GM21528 (cell line): ENCODE measurements around the gene XXYLT1.

Experiments used
- ATAC-seq: cut with Tn5 transposase; IDR thresholded peaks from one replicate; pipeline ENCODE4 v1.9.1; 2021; ENCODE audit warnings: mild to moderate bottlenecking, moderate library complexity; ENCODE audit not compliant: unreplicated experiment, low FRiP score

The XXYLT1 gene

DNA sequence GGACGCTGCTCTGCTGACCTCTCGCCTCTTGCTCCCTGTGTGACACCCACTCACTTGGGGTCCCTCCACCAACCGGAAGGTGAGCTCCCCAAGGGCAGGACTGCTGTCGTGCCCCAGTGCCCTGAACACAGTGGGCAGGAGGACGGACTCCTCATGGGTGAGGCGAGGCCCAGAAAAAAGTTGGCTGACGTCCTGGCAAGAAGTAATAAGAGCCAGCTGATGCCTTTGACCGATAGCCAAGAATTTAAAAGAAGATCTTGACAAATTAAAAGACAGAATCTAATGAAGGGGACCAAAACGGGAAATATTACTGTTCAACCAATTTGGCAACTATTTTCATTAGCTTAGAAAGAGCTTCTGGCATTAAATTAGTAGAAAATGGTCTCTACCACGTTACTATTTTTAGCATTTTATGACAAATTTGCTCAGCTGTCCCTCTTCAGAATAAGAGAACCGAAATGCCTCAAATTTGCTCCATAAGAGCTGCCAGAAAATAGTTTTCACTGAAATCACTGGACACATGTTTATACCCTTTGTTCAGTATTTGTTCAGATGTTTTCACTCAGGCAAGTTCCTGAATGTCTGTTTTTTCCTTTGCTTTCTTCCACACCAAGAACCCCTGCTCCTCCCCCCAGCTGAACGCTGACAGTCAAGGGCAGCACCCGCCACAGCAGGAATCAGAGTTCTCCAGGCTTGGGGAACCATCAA, 60.5 kb downstream of the XXYLT1 start:
- no peak for ATAC-seq

GRCh38 chr3:195209847-195210265, 61.1 kb downstream of the XXYLT1 start:
- no peak for ATAC-seq

DNA sequence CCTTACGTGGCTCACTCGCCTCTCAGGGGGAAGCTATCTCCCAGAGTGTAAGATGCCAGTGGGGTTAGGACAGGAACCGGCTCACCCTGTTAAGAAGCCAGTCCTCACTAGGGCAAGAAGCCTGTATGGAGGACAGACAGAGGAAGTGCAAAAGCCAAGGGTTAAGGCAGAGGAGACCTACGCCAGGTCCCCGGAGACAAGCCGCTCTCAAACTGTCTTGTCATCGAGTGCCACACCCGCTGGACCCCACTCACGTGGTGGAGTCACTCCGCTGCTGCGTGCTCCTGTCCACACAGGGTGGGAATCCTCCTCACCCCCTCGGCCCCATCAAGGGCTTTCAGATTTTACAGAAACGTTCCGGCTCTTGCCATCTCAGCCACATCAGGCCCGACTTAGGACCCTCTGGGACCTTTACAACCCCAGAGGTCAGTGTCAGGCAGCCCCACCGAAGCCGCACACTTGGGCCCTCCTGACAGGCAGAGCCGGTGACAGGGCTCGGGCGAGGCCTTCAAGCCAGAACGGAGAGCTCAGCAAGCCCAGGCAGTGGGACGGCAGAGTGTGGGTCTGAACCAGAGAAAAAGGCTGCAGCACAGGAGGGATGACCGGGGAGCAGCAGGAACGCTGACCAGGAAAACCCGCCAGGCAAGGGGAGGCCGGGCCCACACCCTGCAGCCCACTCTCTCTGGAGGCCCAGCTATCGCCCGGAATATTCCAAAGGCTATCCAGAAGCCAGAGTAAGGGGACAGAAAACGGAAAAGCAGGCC, 61.7 kb downstream of the XXYLT1 start:
- ATAC-seq: no peak

DNA sequence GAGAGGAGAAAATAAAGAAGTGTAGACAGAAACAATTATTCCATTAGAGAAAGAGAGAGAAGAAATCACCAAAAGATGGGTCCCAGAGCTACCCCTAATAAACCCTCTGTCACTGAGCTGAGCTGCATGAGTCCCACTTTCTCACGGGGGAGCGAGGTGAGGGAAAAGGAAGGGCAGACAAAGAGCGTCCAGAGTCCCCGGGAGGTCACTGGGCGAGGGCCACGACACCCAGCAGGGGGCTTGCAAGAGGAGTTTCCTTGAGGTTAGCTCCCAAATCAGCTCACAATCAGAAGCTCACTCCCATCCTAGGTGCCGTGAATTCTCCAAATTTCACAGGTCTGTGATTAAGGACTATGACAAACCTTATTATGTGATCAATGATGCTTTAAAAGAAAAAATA, 62.3 kb downstream of the XXYLT1 start:
- ATAC-seq: no peak

GRCh38 chr3:195208183-195208582, 62.8 kb downstream of the XXYLT1 start:
- peak; percentile 83 for ATAC-seq

- peak; percentile 25 for ATAC-seq
Observed at GRCh38 chr3:195207731-195208130, 63.2 kb downstream of the XXYLT1 start.

DNA sequence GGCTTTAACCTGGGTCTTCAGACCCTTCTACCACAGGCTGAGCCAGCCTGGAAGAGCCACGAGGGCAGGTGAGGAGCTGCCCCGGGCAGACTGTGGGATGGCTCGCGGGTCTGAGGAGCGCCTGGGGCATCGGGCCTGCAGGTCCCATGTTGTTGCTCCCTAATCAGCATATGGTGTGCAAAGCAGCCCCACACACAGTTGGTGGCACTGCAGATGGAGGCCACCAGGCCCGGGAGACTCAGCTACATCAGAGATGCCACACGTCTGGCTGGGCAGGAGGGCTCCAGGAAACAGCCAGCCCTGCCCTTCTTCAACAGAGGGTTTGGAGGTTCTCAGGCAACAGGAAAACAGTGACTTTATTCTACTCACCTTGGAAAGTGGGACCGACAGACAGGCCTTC, 63.9 kb downstream of the XXYLT1 start:
- ATAC-seq: no peak

- ATAC-seq: no peak
Observed at GRCh38 chr3:195204360-195205163, 66.4 kb downstream of the XXYLT1 start.

DNA sequence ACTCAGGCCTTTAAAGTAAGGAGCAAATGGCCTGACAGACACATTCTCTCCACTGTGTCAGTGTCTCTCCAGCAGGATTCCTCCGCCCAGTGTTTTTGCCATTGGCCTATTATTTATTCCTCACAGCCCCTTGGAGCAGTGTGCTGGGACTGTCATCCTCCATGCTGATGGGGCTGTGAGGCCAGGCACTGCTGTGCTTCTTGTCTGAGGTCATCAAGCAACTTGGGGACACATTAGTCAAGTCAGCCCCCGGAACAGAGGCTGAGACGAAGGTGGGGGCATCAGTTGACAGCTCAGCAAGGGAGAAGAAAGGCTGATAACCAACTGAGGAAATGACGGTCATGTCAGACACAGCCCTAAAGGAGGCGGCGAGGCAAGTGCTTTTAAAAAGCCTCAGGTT, 67.4 kb downstream of the XXYLT1 start:
- ATAC-seq: no peak

DNA sequence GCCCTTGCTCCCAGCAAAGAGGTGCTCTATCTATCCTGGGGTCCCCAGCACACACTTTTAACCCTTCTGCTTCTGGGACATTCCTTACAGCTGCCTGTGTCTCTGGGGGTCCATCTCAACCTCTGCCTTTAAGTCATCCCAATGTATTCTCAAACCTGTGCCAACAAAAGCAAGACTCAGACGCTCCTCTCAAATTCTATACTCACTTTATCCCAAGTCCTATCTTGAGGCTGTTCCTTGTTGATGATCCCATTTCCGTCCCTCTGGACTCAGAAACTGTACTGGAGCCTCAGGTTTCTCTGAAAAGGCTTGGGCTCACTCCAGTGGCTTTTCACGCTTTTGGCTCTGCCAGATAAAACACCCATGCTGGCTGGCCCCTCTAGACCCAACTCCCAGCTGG, 69.7 kb downstream of the XXYLT1 start:
- ATAC-seq: no peak

DNA sequence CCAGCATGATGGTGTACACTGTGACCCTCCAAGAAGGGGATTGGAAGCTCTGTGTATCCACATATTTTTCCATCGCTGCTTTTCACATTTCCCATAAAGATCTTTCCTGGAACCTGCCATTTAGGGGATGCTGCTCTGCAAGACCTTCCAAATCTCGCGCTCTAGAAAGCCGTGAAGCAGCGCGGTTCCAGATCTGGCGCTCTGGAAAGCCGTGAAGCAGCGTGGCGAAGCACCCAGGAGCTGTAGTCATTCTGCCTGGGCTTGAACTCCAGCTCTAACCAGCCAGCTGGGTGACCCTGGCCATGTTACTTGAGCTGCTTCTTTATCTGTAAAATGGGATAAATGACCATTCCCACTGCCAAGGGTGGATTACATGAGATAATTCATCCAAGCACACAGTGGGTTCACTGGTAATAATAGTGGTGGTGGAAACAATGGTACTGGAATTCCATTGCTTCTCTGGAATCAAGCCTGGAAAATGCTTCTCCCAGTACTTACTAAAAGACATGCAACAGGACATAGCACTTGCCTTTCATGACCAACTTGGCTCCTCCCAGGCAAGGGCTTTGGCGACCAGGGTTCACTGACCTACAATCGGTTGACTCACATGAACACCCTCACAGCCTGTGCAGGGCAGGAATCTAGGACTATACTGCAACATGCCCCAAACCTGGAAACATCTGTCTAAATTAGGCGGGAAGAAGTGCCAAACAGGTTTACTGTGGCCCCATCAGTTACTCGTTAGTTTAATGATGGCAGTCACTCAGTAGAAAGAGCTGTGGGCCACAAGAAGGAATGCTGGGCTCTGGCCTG, 70.7 kb downstream of the XXYLT1 start:
- ATAC-seq: no peak

- ATAC-seq: no peak
Observed at GRCh38 chr3:195198426-195199346, 72.3 kb downstream of the XXYLT1 start.

DNA sequence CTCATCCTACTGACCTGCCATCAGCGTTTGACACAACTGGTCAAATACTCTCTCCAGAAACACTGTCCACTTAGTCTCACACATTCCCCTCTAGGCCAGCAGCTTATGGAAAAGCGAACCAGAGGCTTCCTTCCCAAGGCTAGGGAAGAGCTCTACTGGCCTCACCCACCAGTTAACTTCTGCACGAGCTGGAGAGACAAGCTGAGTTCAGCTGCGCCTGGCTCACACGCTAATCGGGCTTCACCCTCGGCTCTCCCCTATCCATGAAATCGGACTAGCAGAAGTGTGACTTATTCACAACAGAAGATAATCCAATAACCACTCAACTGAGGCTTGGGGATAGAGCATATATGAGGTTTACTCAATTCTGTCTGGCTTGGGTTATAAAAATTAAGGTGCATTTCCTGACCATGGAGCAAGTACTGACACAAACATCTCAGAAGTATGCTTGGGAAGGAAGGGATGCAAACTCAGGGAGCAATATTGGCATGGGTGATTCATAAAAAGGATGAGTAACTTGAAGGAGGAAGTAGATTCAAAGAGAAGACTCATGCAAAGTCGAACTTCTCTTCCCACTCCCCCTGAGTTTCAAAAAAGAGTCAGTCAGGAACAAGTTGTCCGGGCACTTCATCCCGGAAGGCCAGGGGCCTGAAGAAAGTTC, 73.1 kb downstream of the XXYLT1 start:
- no peak for ATAC-seq

- no peak for ATAC-seq
Observed at GRCh38 chr3:195196266-195196665, 74.7 kb downstream of the XXYLT1 start.

GRCh38 chr3:195195321-195196209, 75.4 kb downstream of the XXYLT1 start:
- no peak for ATAC-seq

GRCh38 chr3:195194559-195195206, 76.3 kb downstream of the XXYLT1 start:
- no peak for ATAC-seq

GRCh38 chr3:195191580-195191979, 79.4 kb downstream of the XXYLT1 start:
- ATAC-seq: no peak
